EL (cell line): ENCODE measurements around the gene DIP2A.

ENCODE experiments used
- DNase-seq: peaks from one replicate; pipeline ENCODE4 v3.0.0-alpha.2; 2016

The DIP2A gene

GRCh38 chr21:46538262-46538661 lies 79.6 kb downstream of the DIP2A start:
- no peak for DNase-seq

GRCh38 chr21:46538851-46539666 lies 80.4 kb downstream of the DIP2A start:
- no peak for DNase-seq

GRCh38 chr21:46540087-46540710 lies 81.5 kb downstream of the DIP2A start:
- DNase-seq, result no peak

GRCh38 chr21:46542588-46543124 lies 84.0 kb downstream of the DIP2A start:
- no peak for DNase-seq

GRCh38 chr21:46543306-46543705 lies 84.6 kb downstream of the DIP2A start:
- no peak for DNase-seq

GRCh38 chr21:46544003-46544402 lies 85.3 kb downstream of the DIP2A start:
- no peak for DNase-seq

GRCh38 chr21:46544824-46545223 lies 86.1 kb downstream of the DIP2A start:
- no peak for DNase-seq

- DNase-seq, result peak; percentile 33
These were observed 86.7 kb downstream of the DIP2A start for GRCh38 chr21:46545363-46545762.

- no peak for DNase-seq
These were observed 87.2 kb downstream of the DIP2A start for GRCh38 chr21:46545911-46546310.

GRCh38 chr21:46546799-46547198 lies 88.1 kb downstream of the DIP2A start:
- DNase-seq, result no peak

- DNase-seq, result no peak
These were observed 91.0 kb downstream of the DIP2A start for GRCh38 chr21:46549650-46550049.

GRCh38 chr21:46550116-46550941 lies 91.6 kb downstream of the DIP2A start:
- DNase-seq, result no peak

- DNase-seq, result no peak
These were observed 93.0 kb downstream of the DIP2A start for GRCh38 chr21:46551636-46552241.

GRCh38 chr21:46552274-46552673 lies 93.6 kb downstream of the DIP2A start:
- DNase-seq, result no peak

- no peak for DNase-seq
These were observed 94.2 kb downstream of the DIP2A start for GRCh38 chr21:46552865-46553379.

- DNase-seq, result no peak
These were observed 95.3 kb downstream of the DIP2A start for GRCh38 chr21:46553993-46554392.

- no peak for DNase-seq
These were observed 95.9 kb downstream of the DIP2A start for GRCh38 chr21:46554431-46555224.

GRCh38 chr21:46555225-46555617 lies 96.5 kb downstream of the DIP2A start:
- no peak for DNase-seq

GRCh38 chr21:46555678-46556077 lies 97.0 kb downstream of the DIP2A start:
- DNase-seq, result no peak

- no peak for DNase-seq
These were observed 98.1 kb downstream of the DIP2A start for GRCh38 chr21:46556802-46557201.

GRCh38 chr21:46557469-46557868 lies 98.8 kb downstream of the DIP2A start:
- no peak for DNase-seq

- no peak for DNase-seq
These were observed 99.3 kb downstream of the DIP2A start for GRCh38 chr21:46557919-46558392.
